ENCODE data around the gene ZNF316.

The ZNF316 gene

GRCh38 chr7:6651851-6652445 is 14.8 kb downstream of the ZNF316 start:
- Histone ChIP-seq H3K4me1 (ENCODE audit: control extremely low read depth in 1 of 4, control insufficient read depth in 4 of 4, insufficient read depth in 4 of 4, low read length in 3 of 4) (no peaks in the 10 kb centered on the region), H3K27me3 (replicated peaks in 2 of 5; ENCODE audit: control insufficient read depth in 4 of 5, insufficient read depth in 5 of 5, low read length in 4 of 5) (no peaks in the 10 kb centered on the region), H3K4me3 (ENCODE audit: control insufficient read depth in 1 of 7, extremely low read depth in 1 of 7, insufficient read depth in 4 of 7, low read depth in 2 of 7, low read length in 6 of 7) (peak overlapping the region in 1 of 7 experiments; percentile 2), H3K9me3 (ENCODE audit: control extremely low read depth in 1 of 5, control insufficient read depth in 4 of 5, insufficient read depth in 2 of 5, low read depth in 1 of 5, low read length in 4 of 5) (peaks cover 0 to 64% (median 36%) of the 10 kb centered on the region in 5 experiments), H3K36me3 (ENCODE audit: control insufficient read depth in 4 of 4, insufficient read depth in 4 of 4, low read length in 3 of 4) (peaks cover 31 to 88% (median 63%) of the 10 kb centered on the region in 4 experiments), H3K27ac (ENCODE audit: insufficient read depth in 1 of 2, low read depth in 1 of 2, low read length in 2 of 2, poor library complexity in 1 of 2, severe bottlenecking in 2 of 2) (no peak overlapping the region)
- no peak for DNase-seq
- 99% methylated on average over 32 of the region's 32 CpGs for whole genome bisulfite sequencing (ENCODE audit: insufficient coverage)
- CTCF ChIA-PET = no interaction called here
- POLR2A ChIA-PET = no interaction called here

- H3K27me3 ChIP-seq (replicated peaks in 2 of 5; ENCODE audit: control insufficient read depth in 4 of 5, insufficient read depth in 5 of 5, low read length in 4 of 5) = no peaks in the 10 kb centered on the region
- H3K36me3 ChIP-seq (ENCODE audit: control insufficient read depth in 4 of 4, insufficient read depth in 4 of 4, low read length in 3 of 4) = peaks cover 28 to 82% (median 60%) of the 10 kb centered on the region in 4 experiments
- H3K4me3 ChIP-seq (ENCODE audit: control insufficient read depth in 1 of 7, extremely low read depth in 1 of 7, insufficient read depth in 4 of 7, low read depth in 2 of 7, low read length in 6 of 7) = no peak overlapping the region
- POLR2A ChIA-PET = no interaction called here
- H3K4me1 ChIP-seq (ENCODE audit: control extremely low read depth in 1 of 4, control insufficient read depth in 4 of 4, insufficient read depth in 4 of 4, low read length in 3 of 4) = no peaks in the 10 kb centered on the region
- WGBS (ENCODE audit: insufficient coverage) = 97% methylated on average over 74 of the region's 75 CpGs
- H3K27ac ChIP-seq (ENCODE audit: insufficient read depth in 1 of 2, low read depth in 1 of 2, low read length in 2 of 2, poor library complexity in 1 of 2, severe bottlenecking in 2 of 2) = no peak overlapping the region
- H3K9me3 ChIP-seq (ENCODE audit: control extremely low read depth in 1 of 5, control insufficient read depth in 4 of 5, insufficient read depth in 2 of 5, low read depth in 1 of 5, low read length in 4 of 5) = peaks cover 0 to 64% (median 36%) of the 10 kb centered on the region in 5 experiments
- no peak for DNase-seq
- CTCF ChIA-PET = interaction anchor here (0.5 kb wide), 1 partner anchor 294 kb away, joined by 3 read pairs; no protein-coding TSS in a partner anchor
These were observed 15.4 kb downstream of the ZNF316 start for GRCh38 chr7:6652446-6653011.

GRCh38 chr7:6653071-6654003 is 16.2 kb downstream of the ZNF316 start:
- no peak overlapping the region for H3K27ac ChIP-seq (ENCODE audit: insufficient read depth in 1 of 2, low read depth in 1 of 2, low read length in 2 of 2, poor library complexity in 1 of 2, severe bottlenecking in 2 of 2)
- H3K4me3 ChIP-seq (ENCODE audit: control insufficient read depth in 1 of 7, extremely low read depth in 1 of 7, insufficient read depth in 4 of 7, low read depth in 2 of 7, low read length in 6 of 7) = no peak overlapping the region
- WGBS (ENCODE audit: insufficient coverage) = 97% methylated on average over 125 of the region's 146 CpGs
- no peak for DNase-seq
- no peaks in the 10 kb centered on the region for H3K27me3 ChIP-seq (replicated peaks in 2 of 5; ENCODE audit: control insufficient read depth in 4 of 5, insufficient read depth in 5 of 5, low read length in 4 of 5)
- POLR2A ChIA-PET = no interaction called here
- peaks cover 26 to 74% (median 52%) of the 10 kb centered on the region in 4 experiments for H3K36me3 ChIP-seq (ENCODE audit: control insufficient read depth in 4 of 4, insufficient read depth in 4 of 4, low read length in 3 of 4)
- H3K4me1 ChIP-seq (ENCODE audit: control extremely low read depth in 1 of 4, control insufficient read depth in 4 of 4, insufficient read depth in 4 of 4, low read length in 3 of 4) = no peaks in the 10 kb centered on the region
- CTCF ChIA-PET = no interaction called here
- peaks cover 0 to 60% (median 36%) of the 10 kb centered on the region in 5 experiments for H3K9me3 ChIP-seq (ENCODE audit: control extremely low read depth in 1 of 5, control insufficient read depth in 4 of 5, insufficient read depth in 2 of 5, low read depth in 1 of 5, low read length in 4 of 5)

GRCh38 chr7:6654113-6654841 is 17.2 kb downstream of the ZNF316 start:
- 97% methylated on average over 80 of the region's 94 CpGs for WGBS (ENCODE audit: insufficient coverage)

GRCh38 chr7:6654842-6655610 is 17.9 kb downstream of the ZNF316 start:
- peaks cover 20 to 57% (median 39%) of the 10 kb centered on the region in 4 experiments for H3K36me3 ChIP-seq (ENCODE audit: control insufficient read depth in 4 of 4, insufficient read depth in 4 of 4, low read length in 3 of 4)
- no peak overlapping the region for H3K27ac ChIP-seq (ENCODE audit: insufficient read depth in 1 of 2, low read depth in 1 of 2, low read length in 2 of 2, poor library complexity in 1 of 2, severe bottlenecking in 2 of 2)
- 96% methylated on average over 45 of the region's 48 CpGs for WGBS (ENCODE audit: insufficient coverage)
- peaks cover 0 to 5% (median 1%) of the 10 kb centered on the region in 4 experiments for H3K4me1 ChIP-seq (ENCODE audit: control extremely low read depth in 1 of 4, control insufficient read depth in 4 of 4, insufficient read depth in 4 of 4, low read length in 3 of 4)
- H3K27me3 ChIP-seq (replicated peaks in 2 of 5; ENCODE audit: control insufficient read depth in 4 of 5, insufficient read depth in 5 of 5, low read length in 4 of 5) = no peaks in the 10 kb centered on the region
- POLR2A ChIA-PET = no interaction called here
- H3K4me3 ChIP-seq (ENCODE audit: control insufficient read depth in 1 of 7, extremely low read depth in 1 of 7, insufficient read depth in 4 of 7, low read depth in 2 of 7, low read length in 6 of 7) = no peak overlapping the region
- H3K9me3 ChIP-seq (ENCODE audit: control extremely low read depth in 1 of 5, control insufficient read depth in 4 of 5, insufficient read depth in 2 of 5, low read depth in 1 of 5, low read length in 4 of 5) = peaks cover 0 to 48% (median 31%) of the 10 kb centered on the region in 5 experiments
- no peak for DNase-seq
- CTCF ChIA-PET = no interaction called here

More at GRCh38 chr7:6654113-6654841, 17.2 kb downstream of the ZNF316 start:
- H3K27ac ChIP-seq (ENCODE audit: insufficient read depth in 1 of 2, low read depth in 1 of 2, low read length in 2 of 2, poor library complexity in 1 of 2, severe bottlenecking in 2 of 2) = no peak overlapping the region
- H3K36me3 ChIP-seq (ENCODE audit: control insufficient read depth in 4 of 4, insufficient read depth in 4 of 4, low read length in 3 of 4) = peaks cover 26 to 65% (median 44%) of the 10 kb centered on the region in 4 experiments
- no peaks in the 10 kb centered on the region for H3K27me3 ChIP-seq (replicated peaks in 2 of 5; ENCODE audit: control insufficient read depth in 4 of 5, insufficient read depth in 5 of 5, low read length in 4 of 5)
- H3K9me3 ChIP-seq (ENCODE audit: control extremely low read depth in 1 of 5, control insufficient read depth in 4 of 5, insufficient read depth in 2 of 5, low read depth in 1 of 5, low read length in 4 of 5) = peaks cover 0 to 55% (median 36%) of the 10 kb centered on the region in 5 experiments
- no peak overlapping the region for H3K4me3 ChIP-seq (ENCODE audit: control insufficient read depth in 1 of 7, extremely low read depth in 1 of 7, insufficient read depth in 4 of 7, low read depth in 2 of 7, low read length in 6 of 7)
- ChIA-PET CTCF (no interaction called here), POLR2A (no interaction called here)
- peaks cover 0 to 3% (median 1%) of the 10 kb centered on the region in 4 experiments for H3K4me1 ChIP-seq (ENCODE audit: control extremely low read depth in 1 of 4, control insufficient read depth in 4 of 4, insufficient read depth in 4 of 4, low read length in 3 of 4)
- DNase-seq = no peak

GRCh38 chr7:6655636-6656385 is 18.7 kb downstream of the ZNF316 start:
- peaks cover 20 to 49% (median 33%) of the 10 kb centered on the region in 4 experiments for H3K36me3 ChIP-seq (ENCODE audit: control insufficient read depth in 4 of 4, insufficient read depth in 4 of 4, low read length in 3 of 4)
- WGBS (ENCODE audit: insufficient coverage) = 96% methylated on average over 14 of the region's 17 CpGs
- DNase-seq = no peak
- H3K4me3 ChIP-seq (ENCODE audit: control insufficient read depth in 1 of 7, extremely low read depth in 1 of 7, insufficient read depth in 4 of 7, low read depth in 2 of 7, low read length in 6 of 7) = no peak overlapping the region
- H3K4me1 ChIP-seq (ENCODE audit: control extremely low read depth in 1 of 4, control insufficient read depth in 4 of 4, insufficient read depth in 4 of 4, low read length in 3 of 4) = peaks cover 0 to 5% (median 1%) of the 10 kb centered on the region in 4 experiments
- ChIA-PET CTCF (no interaction called here), POLR2A (no interaction called here)
- no peaks in the 10 kb centered on the region for H3K27me3 ChIP-seq (replicated peaks in 2 of 5; ENCODE audit: control insufficient read depth in 4 of 5, insufficient read depth in 5 of 5, low read length in 4 of 5)
- no peak overlapping the region for H3K27ac ChIP-seq (ENCODE audit: insufficient read depth in 1 of 2, low read depth in 1 of 2, low read length in 2 of 2, poor library complexity in 1 of 2, severe bottlenecking in 2 of 2)
- peaks cover 0 to 40% (median 25%) of the 10 kb centered on the region in 5 experiments for H3K9me3 ChIP-seq (ENCODE audit: control extremely low read depth in 1 of 5, control insufficient read depth in 4 of 5, insufficient read depth in 2 of 5, low read depth in 1 of 5, low read length in 4 of 5)
